BLaER1 (cell line): ENCODE data around the gene REN.
A peak's percentile ranks its signal among the peaks of the same experiment; 100 is the strongest.

Source experiments
- H3K27ac ChIP-seq: shearing (Covaris generic); formaldehyde crosslinking; 2 replicates; pipeline ENCODE4 v1.8.1; 2022
- H3K27me3 ChIP-seq: shearing (Covaris generic); formaldehyde crosslinking; 2 replicates; pipeline ENCODE4 v1.8.1; 2022
- H3K36me3 ChIP-seq: shearing (Covaris generic); formaldehyde crosslinking; 2 replicates; pipeline ENCODE4 v1.8.1; 2022
- H3K4me1 ChIP-seq: shearing (Covaris generic); formaldehyde crosslinking; 2 replicates; pipeline ENCODE4 v1.8.1; 2022
- H3K4me2 ChIP-seq: shearing (Covaris generic); formaldehyde crosslinking; 2 replicates; pipeline ENCODE4 v1.8.1; 2022
- H3K4me3 ChIP-seq: shearing (Covaris generic); formaldehyde crosslinking; 2 replicates; pipeline ENCODE4 v1.8.1; 2022
- H3K9ac ChIP-seq: shearing (Covaris generic); formaldehyde crosslinking; 2 replicates; pipeline ENCODE4 v1.8.1; 2022
- H3K9me3 ChIP-seq: shearing (Covaris generic); formaldehyde crosslinking; 2 replicates; pipeline ENCODE4 v1.8.1; 2022
- H4K20me1 ChIP-seq: shearing (Covaris generic); formaldehyde crosslinking; 2 replicates; pipeline ENCODE4 v1.8.1; 2022
- Cebpa-rat ChIP-seq: shearing (Covaris generic); IDR thresholded peaks from 2 replicates; pipeline ENCODE4 v1.8.1; 2022

REN gene

DNA sequence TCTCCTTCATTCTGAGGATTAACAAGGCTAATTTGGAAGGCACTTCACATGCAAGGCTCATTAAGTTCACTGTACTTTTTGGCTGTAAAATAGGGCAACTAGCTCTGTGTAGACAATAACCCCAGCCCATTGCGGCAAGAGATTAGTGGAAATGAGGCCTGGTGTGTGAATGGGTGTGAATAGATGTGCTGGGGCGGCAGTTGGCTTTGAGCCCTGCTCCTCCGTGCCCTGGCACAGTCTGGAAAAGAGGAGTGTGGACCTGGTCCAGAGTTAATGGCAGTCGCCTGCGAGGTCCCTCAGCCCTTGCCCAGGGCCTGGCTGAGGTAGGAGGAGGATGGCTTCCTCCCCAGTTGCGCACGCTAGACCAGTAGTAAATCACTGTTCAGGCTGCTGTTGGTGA lies 25.3 kb upstream of the REN start:
- no peak for TF ChIP-seq Cebpa-rat
- no peak overlapping the region for H3K4me3 ChIP-seq
- no peaks in the 10 kb centered on the region for H3K27me3 ChIP-seq
- H3K4me2 ChIP-seq, result peak overlapping the region; percentile 84
- no peak overlapping the region for H3K9ac ChIP-seq
- no peaks in the 10 kb centered on the region for H4K20me1 ChIP-seq
- H3K9me3 ChIP-seq, result no peaks in the 10 kb centered on the region
- peak overlapping the region; percentile 31; the same call in 1 of the 2 replicates for H3K27ac ChIP-seq
- peaks cover 87% of the 10 kb centered on the region for H3K4me1 ChIP-seq
- H3K36me3 ChIP-seq, result no peaks in the 10 kb centered on the region

DNA sequence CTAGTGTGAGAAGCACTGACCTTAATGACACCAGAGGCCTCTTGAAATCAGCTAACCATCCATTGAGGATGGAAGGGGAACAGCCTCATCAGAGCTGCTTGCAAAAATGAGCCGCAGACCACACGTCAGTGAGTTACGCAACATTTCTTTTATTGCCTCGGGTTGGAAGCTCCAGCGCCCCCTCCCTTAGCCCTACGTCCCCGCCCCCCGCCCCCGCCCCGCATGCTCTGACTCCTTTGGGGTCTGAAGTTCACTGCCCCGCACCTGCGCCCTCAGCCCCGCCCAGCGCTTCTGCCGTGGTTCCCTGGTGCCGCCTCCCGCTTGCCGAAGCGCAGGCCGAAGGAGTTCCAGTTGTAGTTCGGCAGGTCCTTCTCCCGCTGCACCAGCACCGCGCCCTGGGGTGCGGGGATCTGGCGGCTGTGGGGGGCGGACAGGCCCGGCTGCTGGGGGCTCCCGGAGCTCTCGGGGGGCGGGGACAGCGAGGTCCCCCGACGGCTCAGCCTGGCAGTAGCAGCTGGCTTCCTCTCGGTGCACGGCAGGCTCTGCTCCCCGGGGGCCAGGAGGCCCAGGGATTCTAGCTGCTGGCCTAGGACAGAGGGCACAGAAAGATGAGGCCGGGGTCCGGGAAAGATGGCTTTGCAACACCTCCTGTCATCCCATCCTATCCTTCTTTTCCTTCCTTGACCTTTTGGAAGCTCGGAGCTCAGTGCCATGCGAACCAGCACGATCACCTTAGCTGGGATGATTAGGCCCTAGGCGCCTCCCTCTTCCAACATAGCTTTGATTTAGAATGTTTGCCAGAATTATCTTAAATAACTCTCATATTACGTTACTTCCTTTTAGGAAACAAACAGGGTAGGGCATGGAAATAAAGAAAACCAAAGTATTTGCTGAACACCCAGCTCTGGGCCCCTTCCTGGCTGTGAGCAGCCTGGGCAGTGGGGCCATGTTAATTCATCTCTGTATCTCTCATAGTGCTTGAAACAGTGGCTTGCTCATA lies 24.4 kb upstream of the REN start:
- Histone ChIP-seq H3K4me1 (peaks cover 77% of the 10 kb centered on the region), H3K27me3 (no peaks in the 10 kb centered on the region), H3K36me3 (no peaks in the 10 kb centered on the region), H3K9ac (peak overlapping the region; percentile 56; the same call in 1 of the 2 replicates), H4K20me1 (no peaks in the 10 kb centered on the region), H3K9me3 (no peaks in the 10 kb centered on the region), H3K4me3 (peak overlapping the region; percentile 51; the same call in 1 of the 2 replicates), H3K27ac (peak overlapping the region; percentile 77), H3K4me2 (peak overlapping the region; percentile 84)
- TF ChIP-seq Cebpa-rat, result peak; percentile 98

DNA sequence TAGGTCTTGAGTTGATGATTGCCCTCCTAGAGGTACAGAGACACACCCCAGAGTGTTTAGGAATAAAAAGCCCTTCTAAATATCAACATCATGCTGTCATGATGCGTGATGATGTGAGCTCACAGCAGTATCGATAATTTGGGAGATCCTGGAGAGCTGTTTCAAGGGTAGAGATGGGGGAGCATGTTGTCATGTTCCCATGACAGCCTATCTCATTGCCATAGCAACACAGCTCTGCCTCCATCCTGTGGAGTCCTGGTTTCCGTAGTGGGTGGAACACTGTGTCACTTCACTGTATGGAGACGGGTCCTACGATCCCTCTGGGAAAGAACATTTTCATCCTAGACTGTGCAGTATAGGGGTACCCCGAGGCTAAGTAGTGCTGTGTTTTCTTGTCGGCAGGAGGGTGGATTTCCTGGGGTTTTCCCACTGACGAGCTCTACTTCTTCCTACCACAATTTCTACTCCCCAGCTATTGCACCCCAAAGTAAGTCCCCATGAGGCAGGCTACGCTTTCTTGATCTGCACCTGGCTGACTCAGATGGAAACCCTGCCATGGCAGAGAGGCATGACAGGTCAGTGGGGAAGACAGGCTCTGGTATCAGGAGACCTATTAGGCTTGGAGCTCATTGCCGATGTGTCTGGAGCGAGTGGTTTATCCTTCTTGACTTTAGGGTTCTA lies 23.0 kb upstream of the REN start:
- Histone ChIP-seq H3K4me3 (0 out of 2 replicates have a peak overlapping the region, but pooled peaks have one; percentile 23), H3K9me3 (no peaks in the 10 kb centered on the region), H3K36me3 (no peaks in the 10 kb centered on the region), H3K4me1 (peaks cover 63% of the 10 kb centered on the region), H3K4me2 (peak overlapping the region; percentile 84), H3K27ac (peak overlapping the region; percentile 51), H3K27me3 (no peaks in the 10 kb centered on the region), H3K9ac (peak overlapping the region; percentile 30; the same call in 1 of the 2 replicates), H4K20me1 (no peaks in the 10 kb centered on the region)
- no peak for TF ChIP-seq Cebpa-rat

DNA sequence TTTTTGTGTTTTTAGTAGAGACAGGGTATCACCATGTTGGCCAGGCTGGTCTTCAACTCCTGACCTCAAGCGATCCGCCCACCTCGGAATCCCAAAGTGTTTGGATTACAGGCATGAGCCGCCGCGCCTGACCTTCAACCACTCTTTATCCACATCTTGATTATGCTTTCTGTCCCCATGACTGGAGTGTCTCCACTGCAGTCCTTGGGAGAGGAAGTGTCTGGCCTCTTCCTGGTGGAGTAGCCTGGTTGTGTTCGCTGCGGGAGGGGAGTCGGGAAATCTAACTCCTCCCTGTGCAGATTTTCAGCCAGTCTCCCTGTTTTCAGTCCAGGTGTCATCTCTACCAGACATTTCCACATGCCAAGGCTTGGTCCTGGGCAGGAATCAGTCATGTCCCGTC lies 20.5 kb upstream of the REN start:
- no peak for TF ChIP-seq Cebpa-rat
- H3K9ac ChIP-seq, result no peak overlapping the region
- H3K4me3 ChIP-seq, result no peak overlapping the region
- no peaks in the 10 kb centered on the region for H3K9me3 ChIP-seq
- no peak overlapping the region for H3K4me2 ChIP-seq
- no peaks in the 10 kb centered on the region for H3K27me3 ChIP-seq
- peaks cover 40% of the 10 kb centered on the region for H3K4me1 ChIP-seq
- H3K27ac ChIP-seq, result no peak overlapping the region
- H4K20me1 ChIP-seq, result no peaks in the 10 kb centered on the region
- H3K36me3 ChIP-seq, result no peaks in the 10 kb centered on the region

DNA sequence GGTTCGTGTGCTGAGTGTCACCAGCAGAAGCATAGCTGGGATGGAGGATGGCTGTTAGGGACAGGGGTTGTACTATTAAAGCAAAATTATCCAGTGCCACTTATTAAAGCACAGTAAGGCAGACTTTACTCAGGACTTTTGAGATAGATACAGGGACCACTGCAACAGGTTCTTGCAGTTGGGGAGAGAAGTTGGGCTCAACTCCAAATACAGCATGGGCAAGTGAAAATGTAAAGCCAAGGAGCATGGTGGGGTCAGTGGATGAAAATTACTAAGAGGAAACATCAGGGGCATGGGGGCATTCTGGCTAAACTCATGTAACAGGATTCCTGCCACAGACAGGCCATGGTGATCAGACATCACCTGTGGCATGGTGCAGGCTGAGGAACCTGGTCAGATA lies 15.0 kb upstream of the REN start:
- H3K4me3 ChIP-seq, result no peak overlapping the region
- no peaks in the 10 kb centered on the region for H3K36me3 ChIP-seq
- no peak overlapping the region for H3K27ac ChIP-seq
- H3K9me3 ChIP-seq, result no peaks in the 10 kb centered on the region
- H3K4me1 ChIP-seq, result peaks cover 52% of the 10 kb centered on the region
- peak overlapping the region; percentile 7; the same call in 1 of the 2 replicates for H3K4me2 ChIP-seq
- TF ChIP-seq Cebpa-rat, result no peak
- H3K9ac ChIP-seq, result no peak overlapping the region
- no peaks in the 10 kb centered on the region for H3K27me3 ChIP-seq
- H4K20me1 ChIP-seq, result no peaks in the 10 kb centered on the region

DNA sequence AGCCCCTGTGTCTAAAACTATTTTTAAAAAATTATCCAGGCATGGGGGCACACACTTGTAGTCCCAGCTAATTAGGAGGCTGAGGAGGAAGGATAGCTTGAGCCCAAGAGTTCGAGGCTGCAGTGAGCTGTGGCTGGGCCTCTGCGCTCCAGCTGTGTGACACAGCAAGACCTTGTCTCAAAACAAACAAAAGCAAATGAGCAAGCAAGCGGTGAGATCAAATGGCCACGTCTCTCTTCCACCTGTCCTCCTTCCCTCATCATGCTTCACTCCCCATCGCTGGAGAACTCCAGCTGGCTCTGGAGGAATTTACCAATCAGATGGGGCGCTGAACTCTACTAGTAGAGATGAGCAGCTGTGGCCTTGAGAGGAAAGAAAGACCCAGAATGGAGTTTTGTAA lies 14.0 kb upstream of the REN start:
- no peaks in the 10 kb centered on the region for H3K36me3 ChIP-seq
- TF ChIP-seq Cebpa-rat, result no peak
- no peak overlapping the region for H3K9ac ChIP-seq
- no peaks in the 10 kb centered on the region for H3K9me3 ChIP-seq
- no peaks in the 10 kb centered on the region for H3K27me3 ChIP-seq
- no peak overlapping the region for H3K27ac ChIP-seq
- H3K4me1 ChIP-seq, result peaks cover 59% of the 10 kb centered on the region
- H3K4me3 ChIP-seq, result no peak overlapping the region
- H3K4me2 ChIP-seq, result peak overlapping the region; percentile 77
- no peaks in the 10 kb centered on the region for H4K20me1 ChIP-seq

DNA sequence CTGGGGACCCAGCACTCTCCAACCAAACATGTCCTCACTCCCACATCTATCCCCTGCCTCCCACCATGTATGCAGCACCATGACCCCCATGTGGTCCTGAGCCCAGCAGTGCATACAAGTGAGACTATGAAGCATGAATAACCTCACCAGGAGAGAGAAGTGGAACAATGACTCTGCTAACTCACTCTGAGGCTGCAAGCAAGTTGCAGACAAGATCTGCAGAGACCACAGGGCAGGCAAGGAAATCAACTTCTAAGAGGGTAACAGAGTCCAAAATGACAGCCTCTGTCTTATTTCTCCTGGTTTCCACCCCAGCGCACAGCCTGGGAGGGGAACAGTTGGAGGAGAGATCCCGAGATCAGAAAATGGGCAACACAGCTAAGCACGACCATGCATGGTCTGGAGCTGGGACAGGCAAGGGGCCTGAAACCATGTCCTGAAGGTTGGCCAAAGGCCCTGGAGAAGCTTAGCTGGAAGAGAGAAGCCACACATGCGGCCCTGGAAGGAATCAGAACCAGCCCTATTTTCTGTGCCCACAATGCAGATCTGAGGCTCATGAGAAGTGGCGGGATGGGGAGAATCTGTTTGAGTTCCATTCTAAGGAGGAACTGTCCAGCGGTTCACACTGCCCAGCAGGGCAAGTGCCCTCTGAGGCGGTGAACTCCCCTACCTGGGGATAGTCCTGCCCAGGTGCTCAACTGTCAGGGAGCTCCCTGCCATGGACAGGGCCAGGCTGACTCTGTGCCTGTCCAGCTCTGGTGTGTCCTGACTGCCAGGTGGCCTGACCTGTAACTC lies 12.5 kb upstream of the REN start:
- Histone ChIP-seq H3K9me3 (no peaks in the 10 kb centered on the region), H3K4me3 (peak overlapping the region; percentile 15; the same call in 1 of the 2 replicates), H3K27me3 (no peaks in the 10 kb centered on the region), H3K36me3 (no peaks in the 10 kb centered on the region), H3K27ac (peak overlapping the region; percentile 16; the same call in 1 of the 2 replicates), H3K9ac (peak overlapping the region; percentile 16; the same call in 1 of the 2 replicates), H4K20me1 (no peaks in the 10 kb centered on the region), H3K4me2 (peak overlapping the region; percentile 77), H3K4me1 (peaks cover 59% of the 10 kb centered on the region)
- no peak for TF ChIP-seq Cebpa-rat

DNA sequence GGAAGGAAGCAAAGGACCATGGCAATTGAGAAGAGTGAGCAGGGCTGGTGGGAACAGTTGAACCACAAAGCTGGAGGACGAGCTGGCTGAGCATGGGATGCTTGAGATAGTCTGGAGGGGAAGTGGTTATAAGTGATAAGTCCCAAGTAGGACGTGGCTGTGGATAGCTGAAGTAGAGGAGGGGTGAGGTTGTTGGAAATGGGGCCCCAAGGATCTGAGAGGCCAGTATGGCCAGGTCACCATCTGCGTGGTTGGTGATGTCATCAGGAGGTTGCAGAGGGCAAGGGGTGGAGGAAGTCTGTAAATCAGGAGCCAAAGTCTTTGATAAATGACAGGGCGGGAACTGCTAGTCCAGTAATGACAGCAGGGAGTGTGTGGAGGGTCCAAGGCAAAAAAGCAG lies 11.0 kb upstream of the REN start:
- Histone ChIP-seq H3K27ac (peak overlapping the region; percentile 16; the same call in 1 of the 2 replicates), H3K9me3 (no peaks in the 10 kb centered on the region), H3K4me1 (peaks cover 59% of the 10 kb centered on the region), H3K4me2 (peak overlapping the region; percentile 77), H3K9ac (no peak overlapping the region), H4K20me1 (no peaks in the 10 kb centered on the region), H3K4me3 (no peak overlapping the region), H3K27me3 (no peaks in the 10 kb centered on the region), H3K36me3 (no peaks in the 10 kb centered on the region)
- no peak for TF ChIP-seq Cebpa-rat

DNA sequence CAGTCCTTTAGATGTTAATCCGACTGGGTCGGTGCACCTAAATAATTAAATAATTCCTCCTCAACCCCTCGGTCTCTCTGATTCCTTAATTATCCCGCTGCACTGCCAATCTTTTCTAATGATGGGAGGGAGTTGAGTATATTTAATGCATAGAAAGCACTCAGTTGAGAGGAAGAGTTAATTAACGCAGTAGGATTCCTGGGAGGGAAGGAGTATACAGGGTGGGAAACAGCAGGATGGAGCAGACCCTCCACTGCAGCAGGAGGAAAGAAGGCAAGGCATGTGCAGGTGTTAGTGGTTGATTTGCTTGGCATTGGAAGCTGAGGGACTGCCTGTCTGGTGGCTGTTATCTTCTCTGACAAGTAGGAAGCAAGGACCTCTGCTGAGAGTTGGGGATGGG lies 9.9 kb upstream of the REN start:
- H3K4me3 ChIP-seq, result no peak overlapping the region
- no peak overlapping the region for H3K27ac ChIP-seq
- H3K4me2 ChIP-seq, result peak overlapping the region; percentile 77
- H4K20me1 ChIP-seq, result no peaks in the 10 kb centered on the region
- no peak overlapping the region for H3K9ac ChIP-seq
- H3K27me3 ChIP-seq, result no peaks in the 10 kb centered on the region
- no peak for TF ChIP-seq Cebpa-rat
- peaks cover 52% of the 10 kb centered on the region for H3K4me1 ChIP-seq
- peaks cover 10% of the 10 kb centered on the region for H3K9me3 ChIP-seq
- no peaks in the 10 kb centered on the region for H3K36me3 ChIP-seq
